MM.1S (cell line): Measurements from ENCODE around the gene RANBP2.

Experiments
- EZH2 ChIP-seq: fragments of 300-600 bp; sonication (generic); optimal IDR thresholded peaks from 2 replicates; pipeline ENCODE3; 2017; ENCODE audit warnings: low read depth, mild to moderate bottlenecking, antibody characterized with exemption, low read length, mixed read lengths
- TF ChIP-seq, protein P1 (sequence below): fragments of 300-600 bp; sonication (generic); IDR thresholded peaks from 2 replicates; pipeline ENCODE4 v1.5.1; 2016; ENCODE audit warnings: antibody characterized with exemption, low read length, mixed read lengths

DNA sequence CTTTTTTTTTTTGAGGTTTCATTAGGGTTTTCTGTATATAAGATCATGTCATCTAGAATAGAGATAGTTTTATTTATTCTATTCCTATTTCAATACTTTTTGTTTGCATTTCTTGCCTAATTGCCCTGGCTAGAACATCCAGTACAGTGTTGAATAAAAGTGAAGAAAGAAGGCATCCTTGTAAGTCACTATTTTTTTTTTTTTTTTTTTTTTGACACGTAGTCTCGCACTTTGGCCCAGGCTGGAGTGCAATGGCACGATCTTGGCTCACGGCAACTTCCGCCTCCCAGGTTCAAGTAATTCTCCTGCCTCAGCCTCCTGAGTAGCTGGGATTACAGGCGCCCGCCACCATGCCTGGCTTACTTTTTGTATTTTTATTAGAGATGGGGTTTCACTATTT is 27.8 kb upstream of the RANBP2 start:
- TF ChIP-seq, protein P1, sequence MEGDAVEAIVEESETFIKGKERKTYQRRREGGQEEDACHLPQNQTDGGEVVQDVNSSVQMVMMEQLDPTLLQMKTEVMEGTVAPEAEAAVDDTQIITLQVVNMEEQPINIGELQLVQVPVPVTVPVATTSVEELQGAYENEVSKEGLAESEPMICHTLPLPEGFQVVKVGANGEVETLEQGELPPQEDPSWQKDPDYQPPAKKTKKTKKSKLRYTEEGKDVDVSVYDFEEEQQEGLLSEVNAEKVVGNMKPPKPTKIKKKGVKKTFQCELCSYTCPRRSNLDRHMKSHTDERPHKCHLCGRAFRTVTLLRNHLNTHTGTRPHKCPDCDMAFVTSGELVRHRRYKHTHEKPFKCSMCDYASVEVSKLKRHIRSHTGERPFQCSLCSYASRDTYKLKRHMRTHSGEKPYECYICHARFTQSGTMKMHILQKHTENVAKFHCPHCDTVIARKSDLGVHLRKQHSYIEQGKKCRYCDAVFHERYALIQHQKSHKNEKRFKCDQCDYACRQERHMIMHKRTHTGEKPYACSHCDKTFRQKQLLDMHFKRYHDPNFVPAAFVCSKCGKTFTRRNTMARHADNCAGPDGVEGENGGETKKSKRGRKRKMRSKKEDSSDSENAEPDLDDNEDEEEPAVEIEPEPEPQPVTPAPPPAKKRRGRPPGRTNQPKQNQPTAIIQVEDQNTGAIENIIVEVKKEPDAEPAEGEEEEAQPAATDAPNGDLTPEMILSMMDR: no peak
- no peak for TF ChIP-seq EZH2
